SH-SY5Y (cell line): ENCODE results near the gene CLIC3.

Experiments
- GATA2 ChIP-seq: IDR thresholded peaks from 2 replicates; pipeline ENCODE4 v1.6.1; 2011; ENCODE audit warnings: mild to moderate bottlenecking, low read depth, low read length
- GATA3 ChIP-seq: IDR thresholded peaks from 2 replicates; pipeline ENCODE4 v1.6.1; 2011; ENCODE audit warnings: low read depth, mild to moderate bottlenecking, low read length, moderate library complexity

Gene CLIC3

DNA sequence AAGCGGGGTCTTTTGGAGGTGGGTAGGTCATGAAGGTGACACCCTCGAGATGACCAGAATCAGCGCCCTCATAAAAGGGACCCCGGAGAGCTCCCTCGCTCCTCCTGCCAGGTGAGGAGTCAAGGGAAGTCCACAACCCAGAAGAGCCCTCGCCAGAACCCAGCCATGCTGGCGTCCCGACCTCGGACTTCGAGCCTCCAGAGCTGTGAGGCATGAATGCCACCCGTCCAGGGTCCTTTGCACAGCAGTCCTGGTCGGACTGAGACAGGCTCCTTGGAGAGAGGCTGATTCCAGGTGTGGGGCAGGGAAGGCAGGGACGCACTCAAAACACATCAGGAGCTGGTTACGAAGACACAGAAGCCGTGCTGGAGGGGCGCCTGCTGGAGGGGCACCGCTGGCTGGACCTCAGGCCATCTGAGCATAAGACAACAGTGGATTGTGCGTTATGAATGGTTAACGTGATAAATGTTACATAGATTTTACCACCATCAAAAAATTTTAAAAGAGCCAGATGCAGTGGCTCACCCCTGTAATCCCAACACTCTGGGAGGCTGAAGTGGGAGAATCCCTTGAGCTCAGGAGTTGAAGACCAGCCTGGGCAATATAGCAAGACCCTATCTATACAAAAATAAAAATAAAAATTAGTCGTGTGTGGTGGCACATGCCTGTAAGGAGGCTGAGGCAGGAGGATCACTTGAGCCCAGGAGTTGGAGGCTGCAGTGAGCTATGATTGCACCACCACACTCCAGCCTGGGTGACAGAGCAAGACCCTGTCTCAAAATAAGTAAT lies 5.7 kb upstream of the CLIC3 start:
- TF ChIP-seq GATA2 = no peak
- TF ChIP-seq GATA3 = no peak

DNA sequence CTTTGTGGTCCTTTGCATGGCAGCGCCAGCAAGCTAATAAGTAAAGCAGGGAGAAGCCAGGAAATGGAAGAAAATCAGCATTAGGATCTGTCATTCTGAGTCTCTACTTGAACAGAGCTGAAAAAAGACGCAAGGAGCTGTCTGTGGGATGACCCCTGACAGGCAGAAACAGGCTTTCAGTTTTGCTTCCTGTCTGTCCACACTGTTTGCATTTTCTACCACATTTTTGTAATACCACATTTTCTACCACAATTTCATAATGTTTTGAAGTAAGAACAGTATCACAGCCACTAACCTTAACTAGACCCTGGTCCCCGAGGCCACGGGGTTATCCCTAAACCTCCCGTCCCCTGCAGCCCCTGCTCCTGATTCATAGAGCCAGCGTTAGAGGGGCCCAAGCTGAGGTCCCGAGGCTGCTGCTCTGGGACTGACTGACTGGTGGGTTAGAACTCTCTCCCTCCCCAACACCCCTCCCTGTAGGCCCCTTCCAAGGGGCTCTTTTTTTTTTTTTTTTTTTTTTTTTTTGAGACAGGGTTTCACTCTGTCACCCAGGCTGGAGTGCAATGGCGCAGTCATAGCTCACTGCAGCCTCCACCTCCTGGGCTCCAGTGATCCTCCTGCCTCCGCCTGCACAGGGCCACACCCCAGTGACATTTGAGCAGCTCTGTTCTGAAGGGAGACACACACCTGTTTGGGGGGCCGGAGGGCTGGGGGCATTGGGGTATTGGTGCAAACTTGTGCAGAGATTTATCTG lies 4.0 kb upstream of the CLIC3 start:
- no peak for TF ChIP-seq GATA3
- TF ChIP-seq GATA2 = no peak

DNA sequence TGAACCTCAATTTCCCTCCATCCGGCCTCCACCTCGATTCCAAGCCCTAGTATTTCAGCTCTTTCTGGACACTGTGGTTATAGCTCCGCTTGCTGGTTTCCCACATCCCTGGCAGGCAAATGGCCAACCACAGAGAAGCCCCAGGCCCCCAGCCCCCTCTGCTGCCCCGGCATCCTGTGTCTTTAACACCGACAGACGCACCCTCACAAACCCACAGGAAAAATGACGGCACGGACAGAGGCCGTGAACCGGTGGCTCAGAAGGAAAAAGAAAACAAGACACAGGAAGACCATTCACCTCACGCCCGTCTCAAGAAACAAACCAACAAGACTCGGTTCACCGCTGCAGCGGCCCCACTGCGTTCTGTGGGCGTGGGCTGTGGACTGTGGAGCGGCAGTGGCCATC lies 1.5 kb upstream of the CLIC3 start:
- no peak for TF ChIP-seq GATA2
- no peak for TF ChIP-seq GATA3

DNA sequence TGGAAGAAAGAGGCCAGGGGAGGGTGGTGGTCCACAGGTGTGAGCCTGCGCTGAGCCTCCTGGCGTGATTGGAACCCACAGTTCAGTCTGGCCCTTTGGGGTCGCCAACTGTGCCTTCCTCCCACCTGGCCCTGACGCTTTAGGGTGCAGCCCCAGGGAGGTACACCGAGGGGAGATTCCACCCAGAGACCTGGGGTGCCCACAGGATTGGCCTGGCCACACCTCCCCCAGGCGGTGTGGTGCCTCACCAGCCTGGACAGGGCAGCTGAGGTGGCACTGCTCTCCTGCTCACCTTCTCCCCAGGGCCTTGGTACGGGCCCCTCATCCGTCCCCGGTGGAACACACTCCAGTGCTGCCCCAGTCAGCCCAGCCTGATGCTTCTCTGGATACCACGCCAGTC lies 1.0 kb upstream of the CLIC3 start:
- no peak for TF ChIP-seq GATA2
- no peak for TF ChIP-seq GATA3

DNA sequence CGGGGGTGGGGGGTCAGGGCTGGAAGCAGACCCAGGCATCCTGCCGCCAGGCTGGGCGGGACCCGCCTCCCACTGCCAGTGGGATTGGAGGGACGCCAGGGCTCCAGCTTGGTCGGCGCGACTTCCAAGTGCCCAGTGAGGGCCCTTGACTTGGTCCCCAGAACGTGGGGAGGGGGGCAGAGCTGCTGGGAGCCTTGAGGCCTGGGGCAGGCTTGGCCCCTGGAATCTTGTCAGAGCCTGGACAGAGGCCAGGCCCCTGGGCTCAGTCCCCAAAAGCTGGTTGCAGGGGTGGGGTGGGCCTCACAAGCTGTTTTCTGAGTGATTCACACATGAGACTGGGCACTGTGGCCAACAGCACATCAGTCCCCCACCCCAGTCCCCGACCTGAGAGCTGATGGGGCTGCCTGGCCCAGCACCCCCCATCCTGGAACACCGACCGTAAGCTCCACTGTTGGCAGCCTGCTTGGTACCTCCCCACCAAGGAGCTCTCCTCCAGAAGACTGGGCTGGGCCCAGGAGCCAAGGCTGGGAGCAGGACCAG lies 526 bp downstream of the CLIC3 start:
- no peak for TF ChIP-seq GATA3
- TF ChIP-seq GATA2 = no peak

DNA sequence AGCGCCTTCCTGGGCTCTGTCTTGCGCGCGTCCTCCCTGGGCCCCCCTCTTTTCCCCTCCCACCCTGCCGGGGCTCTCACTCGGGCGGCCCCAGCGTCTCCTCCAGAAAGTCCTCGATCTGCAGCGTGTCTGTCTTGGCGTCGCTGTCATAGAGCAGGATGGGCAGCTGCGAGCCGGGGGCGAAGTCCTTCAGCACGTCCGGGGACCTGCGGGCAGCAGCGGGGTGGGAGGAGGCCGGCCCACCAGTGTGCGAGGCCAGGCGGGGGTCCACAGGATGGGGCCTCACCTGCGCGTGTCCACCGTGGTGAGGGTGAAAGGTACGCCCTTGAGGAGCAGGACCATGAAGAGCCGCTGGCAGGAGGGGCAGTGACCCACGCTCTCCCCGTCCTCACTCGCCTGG lies 1.0 kb downstream of the CLIC3 start:
- no peak for TF ChIP-seq GATA3
- TF ChIP-seq GATA2 = no peak

DNA sequence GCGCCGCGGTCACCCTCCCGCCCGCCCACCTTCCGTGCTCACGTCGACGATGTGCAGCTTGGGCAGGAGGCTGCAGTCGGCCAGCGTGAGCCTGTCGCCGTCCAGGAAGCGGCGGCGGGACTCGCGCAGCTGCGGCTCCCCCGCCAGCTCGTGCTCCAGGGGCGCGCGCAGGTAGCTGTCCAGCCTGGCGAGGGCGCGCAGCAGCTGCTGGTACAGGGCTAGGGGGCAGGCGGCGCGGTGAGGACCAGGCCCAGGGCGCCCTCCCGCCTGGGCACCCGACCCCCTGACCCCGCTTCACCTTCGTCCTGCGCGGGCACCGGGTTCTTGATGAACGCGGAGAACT lies 1.5 kb downstream of the CLIC3 start:
- TF ChIP-seq GATA3 = no peak
- TF ChIP-seq GATA2 = no peak

DNA sequence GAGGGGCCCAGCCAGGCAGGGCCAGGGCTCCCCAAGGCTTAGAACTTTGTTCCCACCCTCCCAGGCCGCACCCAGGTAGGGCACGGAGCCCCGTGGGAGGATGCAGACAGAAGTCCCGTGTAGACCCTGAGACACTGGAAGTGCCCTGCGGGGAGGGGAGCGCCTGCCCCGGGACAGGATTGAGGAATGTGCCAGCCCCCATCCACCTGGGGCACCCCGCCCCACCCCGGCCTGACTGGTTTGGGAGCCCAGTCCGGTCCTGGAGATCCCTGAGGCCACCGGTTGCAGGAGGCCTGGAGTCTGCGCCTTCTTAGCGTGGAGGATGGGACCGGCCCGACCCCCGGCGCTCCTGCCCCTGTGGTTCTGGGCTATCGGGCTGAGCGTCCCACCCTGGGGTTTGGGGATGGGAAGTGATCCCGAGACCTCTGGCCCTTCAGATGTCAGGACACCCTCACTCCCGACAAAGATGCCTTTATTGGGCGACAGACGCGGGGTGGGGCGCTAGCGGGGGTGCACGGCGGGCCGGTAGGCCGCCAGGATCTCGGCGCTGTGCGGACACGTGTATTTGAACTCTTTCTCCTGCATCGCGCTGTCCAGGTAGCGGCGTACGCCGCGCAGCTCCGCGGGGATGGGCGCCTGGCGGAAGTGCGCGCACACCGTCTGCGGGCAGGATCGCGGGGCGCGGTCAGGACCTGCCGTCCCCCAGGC lies 2.0 kb downstream of the CLIC3 start:
- no peak for TF ChIP-seq GATA3
- TF ChIP-seq GATA2 = no peak

DNA sequence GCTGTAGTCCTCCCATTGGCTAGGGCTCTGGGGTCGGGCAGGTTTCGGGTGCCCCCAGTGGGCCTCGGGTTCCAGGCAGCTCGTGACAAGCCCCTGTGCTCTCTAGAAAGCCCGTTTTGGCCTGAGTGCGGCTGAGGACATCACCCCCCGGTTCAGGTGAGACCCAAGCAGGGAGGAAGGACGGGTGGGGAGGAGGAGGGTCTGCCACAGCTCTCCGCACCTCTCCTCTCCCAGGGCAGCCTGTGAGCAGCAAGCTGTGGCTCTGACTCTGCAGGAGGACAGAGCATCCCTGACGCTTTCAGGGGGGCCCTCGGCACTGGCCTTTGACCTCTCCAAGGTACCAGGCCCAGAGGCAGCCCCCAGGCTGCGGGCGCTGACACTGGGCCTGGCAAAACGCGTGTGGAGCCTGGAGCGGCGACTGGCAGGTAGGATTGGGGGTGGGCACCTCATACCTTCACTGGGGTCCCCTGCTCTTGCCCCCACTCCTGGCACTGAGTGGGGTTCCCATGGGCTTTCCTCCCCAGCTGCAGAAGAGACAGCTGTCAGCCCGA lies 3.5 kb downstream of the CLIC3 start:
- TF ChIP-seq GATA3 = no peak
- no peak for TF ChIP-seq GATA2

DNA sequence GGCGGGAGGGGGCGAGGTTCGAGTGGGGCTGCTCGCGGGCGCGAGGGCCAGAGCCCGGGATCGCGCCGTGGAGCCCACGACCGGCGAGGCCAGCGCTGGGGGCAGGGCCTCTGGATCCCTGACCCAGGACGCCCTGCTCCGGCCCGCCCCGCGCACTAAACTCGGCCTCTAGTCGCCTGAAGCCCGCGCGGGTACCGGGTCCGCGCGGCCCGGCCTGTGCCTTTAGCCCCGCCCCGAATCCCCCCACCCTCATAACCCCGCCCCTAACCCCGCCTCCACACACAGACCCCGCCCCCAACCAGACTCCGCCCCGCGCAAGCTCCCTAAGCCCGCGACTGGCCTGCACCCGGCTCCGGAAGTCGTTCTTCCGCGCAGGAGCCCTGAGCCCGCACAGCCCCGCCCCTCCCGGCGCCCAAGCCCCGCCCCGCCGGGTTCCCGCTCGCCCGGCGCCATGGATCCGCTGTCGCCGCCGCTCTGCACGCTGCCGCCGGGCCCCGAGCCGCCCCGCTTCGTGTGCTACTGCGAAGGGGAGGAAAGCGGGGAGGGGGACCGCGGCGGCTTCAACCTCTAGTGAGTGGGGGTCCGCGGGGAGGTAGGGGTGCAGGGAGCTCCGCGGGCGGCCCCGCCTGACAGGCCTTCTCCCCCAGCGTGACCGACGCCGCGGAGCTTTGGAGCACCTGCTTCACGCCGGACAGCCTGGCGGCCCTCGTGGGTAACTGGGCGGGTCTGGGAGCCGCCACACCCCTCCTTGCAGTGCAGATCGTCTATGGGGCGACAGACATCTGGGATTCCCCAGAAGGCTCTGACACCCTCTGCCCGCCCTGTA lies 4.2 kb downstream of the CLIC3 start, which contains the start of gene PAXX:
Gene PAXX (plus strand): TSS at position 430 of the 826 bp plus-strand sequence. CDS start 22 bp downstream, at position 452.
- TF ChIP-seq GATA2 = no peak
- TF ChIP-seq GATA3 = no peak

DNA sequence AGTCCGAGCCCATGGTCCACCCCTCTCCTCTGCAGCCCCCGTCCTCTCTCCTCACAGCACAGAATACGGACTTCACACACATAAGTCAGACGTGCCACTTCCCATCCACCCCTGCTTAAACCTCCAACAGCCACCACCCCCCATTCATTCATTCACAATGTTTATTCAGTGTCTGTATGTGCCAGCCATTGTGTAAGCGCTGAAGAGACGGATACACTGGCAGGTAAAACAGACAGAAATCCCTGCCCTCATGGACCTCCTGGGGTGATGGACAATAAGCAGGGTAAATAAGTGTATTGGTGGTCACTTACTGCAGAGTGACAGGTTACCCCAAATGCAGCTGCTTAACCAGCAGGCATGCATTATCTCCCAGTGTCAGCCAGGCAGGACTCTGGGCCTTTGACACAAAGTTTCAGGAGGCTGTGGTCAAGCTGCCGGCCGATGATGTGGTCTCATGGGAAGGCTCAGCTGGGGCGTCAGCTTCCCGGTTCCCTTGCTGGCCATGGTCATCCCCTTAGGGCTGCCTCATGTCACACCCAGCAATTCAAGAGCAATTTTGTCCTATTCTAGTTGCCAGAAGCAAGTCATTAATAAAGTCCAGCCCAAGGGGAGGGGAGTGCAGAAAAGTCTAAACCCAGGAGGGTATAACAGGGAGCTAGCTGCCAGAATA lies 6.0 kb downstream of the CLIC3 start:
- TF ChIP-seq GATA3 (no peak), GATA2 (no peak)

DNA sequence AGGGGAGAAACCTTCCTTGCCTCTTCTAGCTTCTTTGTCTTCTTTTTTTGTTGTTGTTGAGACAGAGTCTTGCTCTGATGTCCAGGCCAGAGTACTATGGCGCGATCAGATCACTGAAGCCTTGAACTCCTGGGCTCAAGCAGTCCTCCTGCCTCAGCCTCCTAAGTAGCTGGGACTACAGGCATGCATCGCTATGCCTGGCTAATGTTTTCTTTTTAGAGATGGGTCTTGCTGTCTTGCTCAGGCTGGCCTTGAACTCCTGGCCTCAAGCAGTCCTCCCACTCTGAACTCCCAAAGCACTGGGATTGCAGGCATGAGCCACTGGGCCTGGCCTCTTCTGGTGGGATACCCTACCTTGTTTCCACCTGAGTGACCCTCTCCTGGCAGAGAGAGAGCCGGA lies 7.5 kb downstream of the CLIC3 start:
- TF ChIP-seq GATA3 = no peak
- TF ChIP-seq GATA2 = no peak

DNA sequence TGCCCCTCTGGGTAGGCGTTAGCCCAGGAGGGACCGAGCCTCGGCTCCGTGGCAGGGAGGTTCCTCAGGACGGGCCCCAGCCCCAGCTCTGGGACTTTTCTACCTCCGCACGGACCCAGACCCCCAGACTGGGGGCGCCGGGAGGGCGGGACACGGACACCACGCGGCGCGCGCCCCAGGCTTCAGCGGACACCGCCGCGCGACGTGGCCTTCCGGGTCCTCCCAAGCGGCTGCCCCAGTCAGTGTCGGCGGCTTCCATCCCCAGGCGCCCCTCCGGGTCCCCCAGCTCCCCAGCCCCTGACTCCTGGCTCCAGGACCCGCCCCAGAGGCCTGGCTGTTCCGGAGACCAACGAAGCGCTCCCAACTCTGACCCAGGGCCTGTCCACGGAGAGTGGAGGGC lies 10.5 kb downstream of the CLIC3 start:
- TF ChIP-seq GATA3 (no peak), GATA2 (no peak)
